ENCODE results near the gene TMCC2. TPM values are rescaled to one million over a fixed set of nuclear protein-coding genes. Genes with fewer than 3 reads are reported as not detected.

Gene TMCC2, protein sequence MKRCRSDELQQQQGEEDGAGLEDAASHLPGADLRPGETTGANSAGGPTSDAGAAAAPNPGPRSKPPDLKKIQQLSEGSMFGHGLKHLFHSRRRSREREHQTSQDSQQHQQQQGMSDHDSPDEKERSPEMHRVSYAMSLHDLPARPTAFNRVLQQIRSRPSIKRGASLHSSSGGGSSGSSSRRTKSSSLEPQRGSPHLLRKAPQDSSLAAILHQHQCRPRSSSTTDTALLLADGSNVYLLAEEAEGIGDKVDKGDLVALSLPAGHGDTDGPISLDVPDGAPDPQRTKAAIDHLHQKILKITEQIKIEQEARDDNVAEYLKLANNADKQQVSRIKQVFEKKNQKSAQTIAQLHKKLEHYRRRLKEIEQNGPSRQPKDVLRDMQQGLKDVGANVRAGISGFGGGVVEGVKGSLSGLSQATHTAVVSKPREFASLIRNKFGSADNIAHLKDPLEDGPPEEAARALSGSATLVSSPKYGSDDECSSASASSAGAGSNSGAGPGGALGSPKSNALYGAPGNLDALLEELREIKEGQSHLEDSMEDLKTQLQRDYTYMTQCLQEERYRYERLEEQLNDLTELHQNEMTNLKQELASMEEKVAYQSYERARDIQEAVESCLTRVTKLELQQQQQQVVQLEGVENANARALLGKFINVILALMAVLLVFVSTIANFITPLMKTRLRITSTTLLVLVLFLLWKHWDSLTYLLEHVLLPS
- total RNA-seq = 1 to 10 TPM in 3 of 4 donors, under 1 TPM in 1; 0.33 to 2.1 (median 1.1) TPM

DNA sequence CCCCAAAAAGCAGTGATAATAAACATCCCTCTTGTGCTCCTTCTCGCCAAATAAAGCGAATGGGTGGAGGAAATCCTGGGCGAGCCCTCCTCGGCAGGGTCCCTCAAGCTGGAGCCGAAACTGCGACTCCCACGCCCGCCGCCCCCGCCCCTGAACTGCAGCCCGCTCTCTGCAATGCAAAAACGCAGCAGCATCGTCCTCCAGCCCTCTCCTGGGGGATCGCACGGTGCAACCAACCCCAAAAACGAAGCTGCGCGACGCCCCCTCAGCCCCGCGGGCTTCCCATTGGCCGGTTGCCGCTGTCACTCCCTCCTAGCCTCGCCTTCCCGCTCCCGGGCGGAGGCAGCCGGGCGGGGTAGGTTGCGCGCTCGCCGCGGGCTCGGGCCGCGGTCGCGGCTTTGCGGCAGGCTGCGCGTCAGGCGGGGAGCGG is at the start of gene TMCC2:
Gene TMCC2 (plus strand): TSS at position 363 of the 430 bp plus-strand sequence. CDS start 619 bp downstream, outside the sequence.
- TF ChIP-seq, protein P1, sequence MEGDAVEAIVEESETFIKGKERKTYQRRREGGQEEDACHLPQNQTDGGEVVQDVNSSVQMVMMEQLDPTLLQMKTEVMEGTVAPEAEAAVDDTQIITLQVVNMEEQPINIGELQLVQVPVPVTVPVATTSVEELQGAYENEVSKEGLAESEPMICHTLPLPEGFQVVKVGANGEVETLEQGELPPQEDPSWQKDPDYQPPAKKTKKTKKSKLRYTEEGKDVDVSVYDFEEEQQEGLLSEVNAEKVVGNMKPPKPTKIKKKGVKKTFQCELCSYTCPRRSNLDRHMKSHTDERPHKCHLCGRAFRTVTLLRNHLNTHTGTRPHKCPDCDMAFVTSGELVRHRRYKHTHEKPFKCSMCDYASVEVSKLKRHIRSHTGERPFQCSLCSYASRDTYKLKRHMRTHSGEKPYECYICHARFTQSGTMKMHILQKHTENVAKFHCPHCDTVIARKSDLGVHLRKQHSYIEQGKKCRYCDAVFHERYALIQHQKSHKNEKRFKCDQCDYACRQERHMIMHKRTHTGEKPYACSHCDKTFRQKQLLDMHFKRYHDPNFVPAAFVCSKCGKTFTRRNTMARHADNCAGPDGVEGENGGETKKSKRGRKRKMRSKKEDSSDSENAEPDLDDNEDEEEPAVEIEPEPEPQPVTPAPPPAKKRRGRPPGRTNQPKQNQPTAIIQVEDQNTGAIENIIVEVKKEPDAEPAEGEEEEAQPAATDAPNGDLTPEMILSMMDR (IDR thresholded peaks at IDR 0.05; ENCODE audit: low read depth) = no peak

DNA sequence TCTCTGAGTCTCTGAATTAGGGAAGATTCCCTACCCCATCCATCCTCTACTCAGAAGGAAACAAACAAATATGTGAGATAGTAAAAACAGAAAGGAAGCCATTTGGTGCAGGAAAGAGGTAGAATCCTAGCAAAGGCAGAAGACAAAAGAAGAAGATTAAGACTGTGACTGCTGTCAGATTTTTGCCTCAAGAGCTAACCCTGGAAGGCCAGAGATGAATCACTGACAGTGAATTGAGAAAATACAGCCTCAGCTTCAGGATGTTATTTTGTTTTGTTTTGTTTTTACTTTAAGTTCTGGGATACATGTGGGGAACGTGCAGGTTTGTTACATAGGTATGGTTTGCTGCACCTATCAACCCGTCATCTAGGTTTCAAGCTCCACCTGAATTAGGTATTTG is 47.9 kb upstream of the TMCC2 start:
- TF ChIP-seq, protein P1 (IDR thresholded peaks at IDR 0.05; ENCODE audit: low read depth) = no peak

DNA sequence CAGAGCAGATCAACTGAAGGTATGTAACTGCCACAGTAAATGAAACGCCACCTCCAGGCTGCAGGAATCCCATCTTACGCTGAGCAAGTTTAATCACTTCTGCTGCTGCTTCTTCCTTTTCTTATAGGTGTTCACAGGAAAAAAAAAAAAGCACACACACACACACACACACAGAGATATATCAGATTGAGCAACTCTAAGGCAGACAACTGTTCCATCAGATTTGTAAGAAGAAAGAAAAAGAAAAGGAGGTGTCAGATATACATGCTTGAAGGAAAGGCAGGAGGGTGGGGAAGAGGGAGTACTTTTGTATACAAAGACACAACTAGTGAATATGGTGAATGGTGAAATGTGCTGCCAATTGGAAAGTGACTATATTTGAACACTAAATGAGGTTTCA is 44.8 kb upstream of the TMCC2 start:
- TF ChIP-seq, protein P1 (IDR thresholded peaks at IDR 0.05; ENCODE audit: low read depth) = no peak

DNA sequence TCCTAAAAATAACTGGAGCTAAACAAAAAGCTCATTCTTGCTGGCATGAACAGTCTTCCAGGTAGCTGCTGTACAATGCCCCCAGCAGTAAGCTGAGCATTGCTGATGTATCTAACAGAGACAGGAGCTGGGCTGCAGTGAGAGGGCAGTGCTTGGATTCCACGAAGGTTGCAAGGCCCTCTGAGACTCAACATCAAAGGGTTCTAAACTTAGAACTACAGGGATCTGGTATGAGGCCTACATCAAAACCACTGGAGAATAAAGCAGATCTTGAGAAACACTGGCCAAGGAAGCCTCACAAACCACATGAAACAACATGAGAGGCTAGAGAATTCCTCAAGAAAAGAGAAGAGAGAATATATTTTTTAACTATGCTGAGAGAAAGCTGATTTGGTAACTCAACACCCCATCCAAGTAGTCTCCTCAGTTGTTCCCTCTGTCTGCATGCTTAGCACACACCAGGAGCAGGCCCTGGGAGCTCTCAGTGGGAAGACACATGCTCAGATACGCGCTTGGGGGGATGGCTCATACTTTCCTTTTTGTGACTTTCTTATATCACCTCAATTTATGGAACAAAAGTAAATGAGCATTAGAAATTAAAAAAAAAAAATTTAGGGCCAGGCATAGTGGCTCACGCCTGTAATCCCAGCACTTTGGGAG is 43.9 kb upstream of the TMCC2 start:
- TF ChIP-seq, protein P1 (IDR thresholded peaks at IDR 0.05; ENCODE audit: low read depth) = no peak

DNA sequence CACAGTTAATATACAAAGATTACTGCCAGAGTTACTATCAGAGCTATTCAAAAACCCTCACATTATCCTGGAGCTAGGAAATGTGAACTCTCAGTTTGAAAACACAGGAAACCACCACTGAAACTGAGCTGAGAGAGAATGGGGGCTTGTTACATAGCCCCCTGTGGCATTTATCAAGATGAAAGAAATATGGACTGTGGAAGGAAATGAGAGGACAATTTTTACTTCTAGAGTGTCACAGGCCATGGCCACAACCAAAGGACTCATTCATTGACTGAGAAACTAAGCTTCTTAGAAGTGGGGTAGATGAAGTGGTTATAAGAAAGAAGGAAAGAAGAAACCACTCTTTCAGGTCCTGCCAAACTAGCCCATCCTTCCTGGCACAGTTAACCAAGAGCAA is 41.6 kb upstream of the TMCC2 start:
- TF ChIP-seq, protein P1 (IDR thresholded peaks at IDR 0.05; ENCODE audit: low read depth) = no peak

DNA sequence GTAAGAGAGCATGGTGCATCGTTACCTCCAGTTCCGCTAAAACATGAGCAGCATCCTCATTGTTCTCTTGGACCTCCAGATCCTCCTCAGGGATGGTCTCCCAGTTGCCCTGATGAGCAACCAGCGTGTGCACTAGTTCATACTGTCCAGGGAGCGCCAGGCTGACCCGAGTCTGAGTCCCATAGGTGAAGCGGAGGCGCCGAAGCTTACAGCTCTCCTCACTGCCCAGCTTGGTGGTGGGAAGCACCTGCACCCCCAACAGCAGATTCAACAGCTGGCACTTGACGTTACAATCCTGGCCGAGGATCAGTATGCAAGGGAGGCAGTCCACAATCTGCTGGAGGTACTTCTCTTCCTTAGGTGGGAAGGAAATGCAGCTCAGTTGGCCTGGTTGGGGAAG is 40.3 kb upstream of the TMCC2 start:
- TF ChIP-seq, protein P1 (IDR thresholded peaks at IDR 0.05; ENCODE audit: low read depth) = no peak

DNA sequence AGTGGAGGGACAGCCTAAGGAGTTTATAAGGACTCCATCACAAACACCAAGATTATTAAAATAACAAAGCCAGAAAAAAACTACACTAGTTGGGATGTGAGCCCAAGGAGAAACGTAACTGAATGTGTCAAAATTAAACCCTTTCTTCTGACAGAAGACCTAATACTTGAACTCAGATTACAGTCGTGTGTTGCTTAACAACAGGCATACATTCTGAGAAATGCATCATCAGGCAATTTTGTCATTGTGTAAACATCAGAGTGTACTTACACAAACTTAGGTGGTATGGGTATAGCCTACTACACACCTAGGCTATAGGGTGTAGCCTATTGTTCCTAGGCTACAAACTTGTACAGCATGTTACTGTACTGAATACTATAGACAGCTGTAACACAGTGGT is 39.6 kb upstream of the TMCC2 start:
- TF ChIP-seq, protein P1 (IDR thresholded peaks at IDR 0.05; ENCODE audit: low read depth) = no peak

All from subcutaneous adipose tissue (tissue), 4 donors.